ENCODE results near the gene SULT1C2. TPM values are rescaled to one million over a fixed set of nuclear protein-coding genes. Genes with fewer than 3 reads are reported as not detected.
"Not testable (repeated sequence)": the region's sequence is repeated elsewhere in the genome, so short reads cannot be mapped to it uniquely, and the experiment has no call there.

The SULT1C2 gene
- polyA plus RNA-seq, 3 donors: 0.22 to 3.0 (median 1.1) TPM

GRCh38 chr2:108329771-108330170, 41.1 kb downstream of the SULT1C2 start:
- WGBS, 3 donors: 92 to 97% (median 95%) methylated on average over 2 of the region's 2 CpGs
- H3K27ac ChIP-seq (ENCODE audit: low read depth, low read length): no peak overlapping the region

GRCh38 chr2:108330979-108331378, 42.3 kb downstream of the SULT1C2 start:
- H3K27ac ChIP-seq (ENCODE audit: low read depth, low read length): no peak overlapping the region
- 6 to 59% (median 8%) methylated on average over 3 of the region's 3 CpGs for WGBS, 3 donors

- no peak overlapping the region for H3K27ac ChIP-seq (ENCODE audit: low read depth, low read length)
- WGBS, 3 donors: 37 to 49% (median 40%) methylated on average over 3 of the region's 3 CpGs
These were observed 57.3 kb downstream of the SULT1C2 start for GRCh38 chr2:108345951-108346350.

DNA sequence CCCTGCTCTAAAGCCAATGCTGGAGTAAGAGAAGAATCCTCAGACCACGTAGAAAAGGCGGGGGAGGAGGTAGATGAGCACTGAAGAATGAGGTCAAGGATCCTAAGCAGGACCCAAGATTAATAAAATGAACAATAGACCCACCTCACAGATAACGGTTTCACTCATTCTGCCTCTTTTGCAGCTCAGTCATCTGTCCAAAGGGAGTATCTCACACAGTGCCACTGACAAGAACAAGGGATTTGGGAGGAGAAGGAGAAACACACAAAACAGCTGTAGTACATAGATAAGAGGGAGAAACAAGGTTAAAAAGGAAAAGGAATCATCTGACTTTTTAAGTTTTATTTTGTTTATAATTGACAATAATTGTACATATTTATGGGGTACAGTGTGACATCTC, 58.1 kb downstream of the SULT1C2 start:
- 67 to 78% (median 69%) methylated on average over 3 of the region's 3 CpGs for WGBS, 3 donors
- H3K27ac ChIP-seq (ENCODE audit: low read depth, low read length): no peak overlapping the region

DNA sequence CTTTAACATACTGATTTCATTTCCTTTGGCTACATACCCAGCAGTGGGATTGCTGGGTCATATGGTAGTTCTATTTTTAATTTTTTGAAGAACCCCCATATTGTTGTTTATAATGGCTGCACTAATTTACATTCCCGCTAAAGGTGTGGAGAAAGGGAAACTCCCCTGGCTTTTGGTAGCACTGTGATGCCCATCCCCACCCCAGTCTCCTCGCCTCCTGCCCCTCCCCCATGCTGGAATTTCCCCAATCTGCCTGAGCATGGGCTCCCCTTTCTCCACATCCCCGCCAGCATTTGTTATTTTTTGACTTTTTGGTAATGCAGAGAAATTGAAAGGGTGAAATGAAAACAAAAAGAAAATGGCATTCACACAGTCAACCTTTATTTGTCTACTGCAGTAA, 59.1 kb downstream of the SULT1C2 start:
- WGBS, 3 donors: 76 to 83% (median 77%) methylated on average over 3 of the region's 3 CpGs
- no peak overlapping the region for H3K27ac ChIP-seq (ENCODE audit: low read depth, low read length)

DNA sequence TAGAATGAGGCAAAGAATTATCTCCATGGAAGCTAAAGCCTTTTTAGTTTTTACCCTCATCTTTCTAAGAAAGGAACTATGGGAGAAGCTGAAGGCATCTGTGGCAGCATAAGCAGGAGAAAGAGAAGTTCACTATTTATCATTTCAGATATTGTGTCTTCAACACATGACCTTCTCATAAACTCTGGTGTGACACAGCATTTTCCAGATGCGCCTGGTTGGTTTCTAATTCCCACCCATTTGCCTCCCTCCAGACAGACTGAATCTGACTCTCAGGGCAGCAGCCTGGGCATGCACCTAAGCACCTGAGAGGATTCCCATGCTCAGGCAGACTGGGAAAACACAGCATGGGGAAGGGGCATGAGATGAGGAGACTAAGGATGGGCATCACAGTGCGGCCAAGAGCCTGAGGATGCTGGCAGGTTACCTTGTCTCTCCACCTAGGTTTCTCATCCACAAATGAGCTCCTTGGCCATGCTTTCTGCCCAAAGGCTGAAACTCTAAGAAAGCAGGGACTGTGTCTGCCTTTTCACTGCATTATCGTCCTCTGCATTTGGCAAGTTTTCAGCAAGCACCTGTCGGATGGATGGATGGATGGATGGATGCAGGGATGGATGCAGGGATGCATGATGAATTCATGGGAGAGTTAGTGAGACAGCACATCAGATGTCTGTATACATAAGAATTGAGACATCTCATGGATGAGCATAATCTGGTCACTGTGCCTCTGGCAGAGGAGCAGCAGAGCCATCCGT, 60.3 kb downstream of the SULT1C2 start:
- no peak overlapping the region for H3K27ac ChIP-seq (ENCODE audit: low read depth, low read length)
- 71 to 80% (median 79%) methylated on average over 5 of the region's 5 CpGs for WGBS, 3 donors

DNA sequence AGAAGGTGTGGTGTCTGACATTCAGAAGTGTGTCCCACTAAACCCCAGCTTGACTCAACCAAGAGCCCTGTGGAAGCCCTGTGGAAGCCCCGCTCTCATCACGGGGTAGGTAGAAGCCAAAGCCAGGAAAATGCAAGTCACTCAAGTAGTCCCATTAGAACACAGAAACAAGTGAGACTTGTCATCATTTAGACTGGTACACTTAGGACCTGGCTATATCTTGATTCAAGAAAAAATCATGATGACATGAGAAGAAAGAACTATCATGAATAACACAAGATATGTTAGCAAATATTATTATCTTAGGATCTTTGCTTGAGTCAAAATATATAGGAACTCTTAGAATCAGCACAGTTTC, 60.9 kb downstream of the SULT1C2 start:
- WGBS, 3 donors: 64 to 87% (median 82%) methylated on average over 2 of the region's 2 CpGs
- no peak overlapping the region for H3K27ac ChIP-seq (ENCODE audit: low read depth, low read length)

DNA sequence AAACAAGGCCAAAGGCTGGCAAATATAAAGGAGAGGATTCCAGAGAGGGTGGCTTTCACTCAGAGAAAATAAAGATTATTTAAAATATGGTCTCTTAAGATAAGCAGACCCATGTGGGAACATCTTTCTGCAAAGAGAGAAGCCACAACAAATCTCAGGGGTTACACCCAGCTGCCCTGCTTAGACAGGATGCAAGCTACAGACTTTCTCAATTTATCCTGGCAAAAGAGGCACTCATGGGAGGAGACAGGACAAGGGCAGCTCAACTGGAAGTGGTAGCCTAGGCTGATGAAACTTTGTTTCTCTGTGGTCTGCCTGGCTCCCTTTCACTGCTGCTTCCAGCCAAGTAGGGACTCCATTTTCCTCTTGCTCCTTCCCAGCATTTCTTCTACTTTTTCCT, 63.2 kb downstream of the SULT1C2 start:
- no peak overlapping the region for H3K27ac ChIP-seq (ENCODE audit: low read depth, low read length)

- 41 to 70% (median 46%) methylated on average over 5 of the region's 5 CpGs for WGBS, 3 donors
- no peak overlapping the region for H3K27ac ChIP-seq (ENCODE audit: low read depth, low read length)
These were observed 65.4 kb downstream of the SULT1C2 start for GRCh38 chr2:108354136-108354535.

- no peak overlapping the region for H3K27ac ChIP-seq (ENCODE audit: low read depth, low read length)
- 68 to 74% (median 73%) methylated on average over 2 of the region's 2 CpGs for WGBS, 3 donors
These were observed 67.4 kb downstream of the SULT1C2 start for GRCh38 chr2:108355906-108356734.

GRCh38 chr2:108359336-108359735, 70.6 kb downstream of the SULT1C2 start:
- WGBS, 3 donors: 90 to 97% (median 91%) methylated on average over 1 of the region's 1 CpG
- not testable (repeated sequence) for H3K27ac ChIP-seq (ENCODE audit: low read depth, low read length)

Other genes with a start within 250 kb of the SULT1C2 start
- not detected for gene SULT1C3, start 48.9 kb upstream of the SULT1C2 start, polyA plus RNA-seq
- 1 to 10 TPM; 2.2 to 5.2 (median 3.3) TPM for gene SULT1C4, start 89.1 kb downstream of the SULT1C2 start, polyA plus RNA-seq
- 10 to 100 TPM in 1 of 3 donors, 1 to 10 TPM in 2; 7.0 to 14.1 (median 7.8) TPM for gene GCC2, start 160.3 kb downstream of the SULT1C2 start, polyA plus RNA-seq
- 10 to 100 TPM; 15.8 to 64.4 (median 40.0) TPM for gene LIMS1, start 245.6 kb downstream of the SULT1C2 start, polyA plus RNA-seq

All from adipose tissue (tissue), 3 donors.